ENCODE measurements around the gene PSMD11.

GRCh38 chr17:32519228-32520103, 75.2 kb downstream of the PSMD11 start:
- TF ChIP-seq POLR2AphosphoS5 (IDR thresholded peaks at IDR 0.05; ENCODE audit: low read depth, low read length) (no peak), TAF1 (IDR thresholded peaks at IDR 0.05; ENCODE audit: borderline replicate concordance, insufficient read depth, low read length) (no peak), FOXP2 (optimal IDR thresholded peaks at IDR 0.05; ENCODE audit: borderline replicate concordance, extremely low read depth, extremely low read length, insufficient read depth) (no peak), REST (IDR thresholded peaks at IDR 0.05; ENCODE audit: insufficient read depth in 1 of 2, low read depth in 2 of 2, low read length in 2 of 2) (no peak), SIN3A (IDR thresholded peaks at IDR 0.05; ENCODE audit: borderline replicate concordance, insufficient read depth, low read length) (no peak)

Data from PFSK-1 (cell line).